Vagina (tissue), 2 donors: ENCODE measurements around the gene FNDC10. TPM values are rescaled to one million over a fixed set of nuclear protein-coding genes. Genes with fewer than 3 reads are reported as not detected.

ENCODE experiments used
- DNase-seq, 2 donors: peaks; one replicate each; pipeline ENCODE4 v3.0.0-alpha.2; 2017; ENCODE audit errors: extremely low spot score in 2 of 2
- H3K27ac ChIP-seq: fragments of 200-600 bp; sonication (generic); one replicate; pipeline ENCODE4 v1.5.1; 2019
- H3K27me3 ChIP-seq: fragments of 200-600 bp; sonication (generic); one replicate; pipeline ENCODE4 v1.5.1; 2019
- H3K36me3 ChIP-seq, 2 donors: fragments of 200-600 bp; sonication (generic); one replicate each; pipeline ENCODE4 v1.5.1; 2017 to 2019
- H3K4me1 ChIP-seq: fragments of 200-600 bp; sonication (generic); one replicate; pipeline ENCODE4 v1.5.1; 2019
- H3K4me3 ChIP-seq, 2 donors: fragments of 200-600 bp; sonication (generic); 1 replicate in 1 of 2; 2 replicates in 1 of 2; pipeline ENCODE4 v1.5.1; 2016 to 2019
- H3K9me3 ChIP-seq: fragments of 200-600 bp; sonication (generic); one replicate; pipeline ENCODE4 v1.5.1; 2019
- POLR2A ChIP-seq, 2 donors: fragments of 450-650 bp; IDR thresholded peaks; one replicate each; pipeline ENCODE4 v1.6.1; 2017; ENCODE audit warnings: antibody characterized with exemption in 2 of 2, mild to moderate bottlenecking in 2 of 2, moderate library complexity in 2 of 2
- POLR2AphosphoS5 ChIP-seq, 2 donors: sonication (generic); formaldehyde crosslinking; IDR thresholded peaks; one replicate each; pipeline ENCODE4 v1.9.0; 2017; ENCODE audit warnings: antibody characterized with exemption in 2 of 2, mild to moderate bottlenecking in 2 of 2, low read depth in 1 of 2; ENCODE audit not compliant: insufficient read depth in 1 of 2
- intact Hi-C: fragments of 100-400 bp; cut with DNase I; formaldehyde crosslinking; loops from one replicate; pipeline ENCODE4 v1.15.1; 2023
- total RNA-seq: library from RNA; depleted of rRNA; stranded (reverse); fragments of >200 nt; gene quantifications from one replicate; pipeline ENCODE4 v1.2.3, GENCODE V29; 2016
- TF ChIP-seq, protein P1 (sequence below), 3 experiments: fragments of 450-650 bp in 2 of 3; fragments of 200-600 bp in 1 of 3; sonication (generic) in 1 of 3; IDR thresholded peaks; one replicate each; pipeline ENCODE4 v1.5.1; 2017 to 2019; ENCODE audit warnings: antibody characterized with exemption in 3 of 3, mild to moderate bottlenecking in 2 of 3, moderate library complexity in 2 of 3

FNDC10 gene
- total RNA-seq, 1 donor from 2014 or later = 6.1 TPM

DNA sequence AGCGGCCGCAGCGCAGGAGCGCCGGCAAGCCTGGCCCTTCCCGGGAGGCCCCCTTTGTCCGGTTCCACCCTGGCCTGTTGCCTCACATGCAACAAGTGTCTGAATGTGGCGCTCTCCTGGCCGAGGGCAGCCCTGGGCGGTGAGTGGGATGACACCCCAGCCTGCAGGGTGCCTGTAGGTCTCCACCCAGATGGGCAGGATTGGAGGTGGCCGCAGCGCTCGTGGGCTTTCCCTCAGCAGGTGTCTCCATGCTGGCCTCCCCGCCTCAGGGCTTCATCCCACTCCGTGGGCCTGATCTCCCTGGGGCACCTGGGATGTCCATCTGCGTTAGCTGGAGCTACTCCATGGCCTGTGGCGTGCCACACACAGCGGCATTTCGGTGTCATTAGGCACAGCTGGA, 16.9 kb upstream of the FNDC10 start:
- Histone ChIP-seq H3K9me3 (no peaks in the 10 kb centered on the region), H3K36me3 (peaks cover 0 to 9% of the 10 kb centered on the region in 2 donors), H3K4me3 (peak overlapping the region; percentile 92 to 94), H3K27ac (no peak overlapping the region), H3K4me1 (peaks cover 40% of the 10 kb centered on the region), H3K27me3 (no peaks in the 10 kb centered on the region)
- intact Hi-C loops = no loop called here
- DNase-seq = no peak
- TF ChIP-seq POLR2AphosphoS5 (IDR thresholded peaks at IDR 0.05; ENCODE audit: insufficient read depth in 1 of 2, low read depth in 1 of 2) (no peak), POLR2A (IDR thresholded peaks at IDR 0.05) (no peak)
- TF ChIP-seq, protein P1, sequence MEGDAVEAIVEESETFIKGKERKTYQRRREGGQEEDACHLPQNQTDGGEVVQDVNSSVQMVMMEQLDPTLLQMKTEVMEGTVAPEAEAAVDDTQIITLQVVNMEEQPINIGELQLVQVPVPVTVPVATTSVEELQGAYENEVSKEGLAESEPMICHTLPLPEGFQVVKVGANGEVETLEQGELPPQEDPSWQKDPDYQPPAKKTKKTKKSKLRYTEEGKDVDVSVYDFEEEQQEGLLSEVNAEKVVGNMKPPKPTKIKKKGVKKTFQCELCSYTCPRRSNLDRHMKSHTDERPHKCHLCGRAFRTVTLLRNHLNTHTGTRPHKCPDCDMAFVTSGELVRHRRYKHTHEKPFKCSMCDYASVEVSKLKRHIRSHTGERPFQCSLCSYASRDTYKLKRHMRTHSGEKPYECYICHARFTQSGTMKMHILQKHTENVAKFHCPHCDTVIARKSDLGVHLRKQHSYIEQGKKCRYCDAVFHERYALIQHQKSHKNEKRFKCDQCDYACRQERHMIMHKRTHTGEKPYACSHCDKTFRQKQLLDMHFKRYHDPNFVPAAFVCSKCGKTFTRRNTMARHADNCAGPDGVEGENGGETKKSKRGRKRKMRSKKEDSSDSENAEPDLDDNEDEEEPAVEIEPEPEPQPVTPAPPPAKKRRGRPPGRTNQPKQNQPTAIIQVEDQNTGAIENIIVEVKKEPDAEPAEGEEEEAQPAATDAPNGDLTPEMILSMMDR (IDR thresholded peaks at IDR 0.05) = no peak

DNA sequence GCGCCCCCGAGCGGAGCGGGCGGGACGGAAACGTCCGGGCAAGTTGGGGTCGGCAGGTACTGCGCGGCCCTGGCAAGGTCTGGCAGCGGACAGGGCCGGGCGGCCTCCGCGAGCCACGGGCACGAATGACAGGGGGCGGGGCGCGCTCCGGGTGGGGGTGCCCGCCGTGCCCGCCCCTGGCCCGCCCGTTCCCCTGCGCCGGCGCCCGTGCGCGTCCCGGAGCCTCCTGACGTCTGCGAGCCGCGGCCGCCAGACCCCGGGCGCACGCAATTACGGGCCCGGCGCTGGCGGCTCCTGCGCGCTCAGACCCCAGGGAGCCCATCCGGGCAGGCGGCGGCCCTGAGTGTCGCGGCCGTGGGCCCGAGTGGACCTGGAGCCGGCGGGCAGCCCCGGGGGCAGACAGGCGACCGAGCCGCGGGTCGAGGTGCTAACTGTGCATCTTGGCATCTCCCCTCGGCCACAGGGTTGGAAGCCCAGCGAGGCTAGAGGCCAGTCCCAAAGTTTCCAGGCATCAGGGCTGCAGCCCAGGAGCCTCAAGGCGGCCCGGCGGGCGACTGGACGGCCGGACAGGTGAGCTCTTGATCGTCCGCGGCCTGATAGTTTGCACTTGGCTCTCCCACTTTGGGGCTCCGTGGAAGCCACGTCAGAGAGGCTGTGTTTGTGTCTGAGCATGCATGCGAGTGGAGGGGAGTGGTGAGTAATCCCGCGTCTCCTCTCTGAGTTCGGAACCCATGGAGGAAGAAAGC, 16.3 kb upstream of the FNDC10 start:
- no peaks in the 10 kb centered on the region for H3K27me3 ChIP-seq
- peak overlapping the region; percentile 100 for H3K27ac ChIP-seq
- H3K4me1 ChIP-seq = peaks cover 40% of the 10 kb centered on the region
- peak overlapping the region; percentile 92 to 94 for H3K4me3 ChIP-seq
- intact Hi-C loops = no loop called here
- DNase-seq = no peak
- no peaks in the 10 kb centered on the region for H3K9me3 ChIP-seq
- peaks cover 0 to 9% of the 10 kb centered on the region in 2 donors for H3K36me3 ChIP-seq
- TF ChIP-seq POLR2A (IDR thresholded peaks at IDR 0.05) = no peak
- no peak for TF ChIP-seq POLR2AphosphoS5 (IDR thresholded peaks at IDR 0.05; ENCODE audit: insufficient read depth in 1 of 2, low read depth in 1 of 2)
- TF ChIP-seq, protein P1 (IDR thresholded peaks at IDR 0.05) = no peak

DNA sequence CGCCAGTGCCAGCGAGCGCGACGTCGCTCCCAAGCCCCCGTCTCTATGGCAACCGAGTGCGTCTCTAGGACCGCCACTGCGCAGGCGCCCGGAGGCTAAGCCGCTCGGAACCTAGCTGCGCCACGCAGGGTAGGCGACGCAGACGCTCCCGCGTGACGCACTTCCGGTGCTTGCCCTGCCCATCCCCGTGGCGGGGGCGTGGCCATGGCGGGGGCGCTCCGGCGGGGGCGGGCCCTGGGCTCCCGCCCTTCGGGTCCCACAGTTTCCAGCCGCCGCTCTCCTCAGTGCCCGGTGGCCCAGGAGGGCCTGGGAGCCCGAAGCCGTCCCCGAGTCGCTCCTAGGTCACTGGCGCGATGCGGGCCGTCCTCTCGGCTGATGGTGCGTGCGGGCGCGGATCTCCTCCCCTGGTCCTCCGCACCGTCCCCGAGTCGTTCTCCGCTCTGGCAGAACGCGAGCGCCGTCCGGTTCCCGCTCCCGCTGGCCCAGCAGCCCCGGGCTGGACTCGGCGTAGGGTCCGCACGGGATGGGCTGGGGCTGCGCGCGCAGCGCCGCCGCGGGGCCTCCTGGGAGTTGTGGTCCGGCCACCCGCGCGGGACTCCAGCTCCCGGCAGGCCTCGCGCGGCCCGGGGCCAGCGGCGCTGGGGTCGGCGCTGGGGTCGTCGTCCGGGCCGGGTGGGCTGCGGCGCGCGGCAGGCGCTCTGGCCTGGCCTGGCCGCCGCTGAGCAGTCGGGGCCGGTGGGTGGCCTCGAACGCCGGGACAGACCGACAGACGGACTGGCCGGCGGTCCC, 15.5 kb upstream of the FNDC10 start, which contains the start of gene MIB2:
Gene MIB2 (plus strand): TSS at position 245 of the 789 bp plus-strand sequence. CDS start 7,953 bp downstream, outside the sequence.
- TF ChIP-seq, protein P1 (IDR thresholded peaks at IDR 0.05) = no peak
- TF ChIP-seq POLR2A (IDR thresholded peaks at IDR 0.05) (peak in 1 of 2 donors; percentile 69), POLR2AphosphoS5 (IDR thresholded peaks at IDR 0.05; ENCODE audit: insufficient read depth in 1 of 2, low read depth in 1 of 2) (peak; percentile 81 to 89)
- H3K27ac ChIP-seq = peak within 1 kb of the TSS; percentile 100
- peaks cover 40% of the 10 kb centered on the region for H3K4me1 ChIP-seq
- peaks cover 0 to 9% of the 10 kb centered on the region in 2 donors for H3K36me3 ChIP-seq
- H3K4me3 ChIP-seq = peak within 1 kb of the TSS; percentile 92 to 94
- intact Hi-C loops = loop anchor here (2.0 kb wide), 1 partner anchor 33 kb away; no protein-coding TSS in a partner anchor
- no peaks in the 10 kb centered on the region for H3K9me3 ChIP-seq
- DNase-seq = no peak
- H3K27me3 ChIP-seq = no peaks in the 10 kb centered on the region

DNA sequence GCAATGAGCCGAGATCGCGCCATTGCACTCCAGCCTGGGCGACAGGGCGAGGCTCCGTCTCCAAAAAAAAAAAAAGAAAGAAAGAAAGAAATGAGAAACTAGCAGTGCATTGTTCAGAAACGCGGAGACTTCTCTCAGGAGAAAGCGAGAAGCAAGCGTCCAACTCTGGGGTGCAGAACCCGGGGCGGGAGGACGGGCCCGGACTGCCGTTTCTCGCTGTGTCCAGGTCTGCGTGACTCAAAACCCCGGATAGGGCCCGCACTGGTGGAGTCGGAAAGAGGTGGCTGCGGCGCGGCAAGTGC, 15.0 kb upstream of the FNDC10 start:
- Histone ChIP-seq H3K36me3 (peaks cover 0 to 9% of the 10 kb centered on the region in 2 donors), H3K27me3 (no peaks in the 10 kb centered on the region), H3K27ac (peak overlapping the region; percentile 100), H3K4me3 (peak overlapping the region; percentile 92 to 94), H3K4me1 (peaks cover 40% of the 10 kb centered on the region), H3K9me3 (no peaks in the 10 kb centered on the region)
- TF ChIP-seq POLR2A (IDR thresholded peaks at IDR 0.05) = no peak
- TF ChIP-seq, protein P1 (IDR thresholded peaks at IDR 0.05) = no peak
- no peak for TF ChIP-seq POLR2AphosphoS5 (IDR thresholded peaks at IDR 0.05; ENCODE audit: insufficient read depth in 1 of 2, low read depth in 1 of 2)
- intact Hi-C loops = loop anchor here (2.0 kb wide), 1 partner anchor 34 kb away; no protein-coding TSS in a partner anchor
- no peak for DNase-seq
